Fibroblast of mammary gland (primary cell): ENCODE measurements around the gene IFT122.
"Not testable (repeated sequence)": the region's sequence is repeated elsewhere in the genome, so short reads cannot be mapped to it uniquely, and the experiment has no call there.

ENCODE experiments used
- DNase-seq: peaks from one replicate; pipeline ENCODE4 v3.0.0-alpha.2; 2010; ENCODE audit warnings: low read depth
- H3K4me3 ChIP-seq: 2 replicates; pipeline ENCODE4 v1.5.1; 2011; ENCODE audit warnings: low read depth, mild to moderate bottlenecking, low read length, moderate library complexity; ENCODE audit not compliant: control insufficient read depth
- TF ChIP-seq, protein P1 (sequence below): conservative IDR thresholded peaks from 2 replicates; pipeline ENCODE4 v1.5.1; 2011; ENCODE audit warnings: low read depth, low read length, inconsistent platforms; ENCODE audit not compliant: control insufficient read depth, insufficient read depth

IFT122 gene

DNA sequence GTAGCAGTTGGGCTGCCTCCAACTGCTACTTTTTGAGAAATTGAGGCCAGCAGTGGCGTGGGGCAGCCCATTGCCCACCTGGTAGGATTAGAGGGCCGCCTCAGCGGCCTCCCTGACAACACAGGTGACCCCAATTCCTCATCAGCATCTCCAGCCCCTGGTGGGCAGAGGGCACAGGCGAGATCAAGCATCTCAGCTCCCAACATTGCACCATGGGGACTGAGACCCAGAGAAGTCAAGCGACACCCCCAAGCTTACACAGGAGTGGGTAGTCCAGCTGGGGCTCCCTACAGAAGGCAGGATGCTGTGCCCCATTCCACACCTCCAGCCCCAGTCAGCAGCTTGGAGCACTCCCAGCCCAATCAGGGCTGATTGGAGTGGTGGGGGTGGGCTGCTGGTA is 102.7 kb downstream of the IFT122 start:
- DNase-seq: no peak
- TF ChIP-seq, protein P1, sequence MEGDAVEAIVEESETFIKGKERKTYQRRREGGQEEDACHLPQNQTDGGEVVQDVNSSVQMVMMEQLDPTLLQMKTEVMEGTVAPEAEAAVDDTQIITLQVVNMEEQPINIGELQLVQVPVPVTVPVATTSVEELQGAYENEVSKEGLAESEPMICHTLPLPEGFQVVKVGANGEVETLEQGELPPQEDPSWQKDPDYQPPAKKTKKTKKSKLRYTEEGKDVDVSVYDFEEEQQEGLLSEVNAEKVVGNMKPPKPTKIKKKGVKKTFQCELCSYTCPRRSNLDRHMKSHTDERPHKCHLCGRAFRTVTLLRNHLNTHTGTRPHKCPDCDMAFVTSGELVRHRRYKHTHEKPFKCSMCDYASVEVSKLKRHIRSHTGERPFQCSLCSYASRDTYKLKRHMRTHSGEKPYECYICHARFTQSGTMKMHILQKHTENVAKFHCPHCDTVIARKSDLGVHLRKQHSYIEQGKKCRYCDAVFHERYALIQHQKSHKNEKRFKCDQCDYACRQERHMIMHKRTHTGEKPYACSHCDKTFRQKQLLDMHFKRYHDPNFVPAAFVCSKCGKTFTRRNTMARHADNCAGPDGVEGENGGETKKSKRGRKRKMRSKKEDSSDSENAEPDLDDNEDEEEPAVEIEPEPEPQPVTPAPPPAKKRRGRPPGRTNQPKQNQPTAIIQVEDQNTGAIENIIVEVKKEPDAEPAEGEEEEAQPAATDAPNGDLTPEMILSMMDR: no peak
- H3K4me3 ChIP-seq: no peak overlapping the region

DNA sequence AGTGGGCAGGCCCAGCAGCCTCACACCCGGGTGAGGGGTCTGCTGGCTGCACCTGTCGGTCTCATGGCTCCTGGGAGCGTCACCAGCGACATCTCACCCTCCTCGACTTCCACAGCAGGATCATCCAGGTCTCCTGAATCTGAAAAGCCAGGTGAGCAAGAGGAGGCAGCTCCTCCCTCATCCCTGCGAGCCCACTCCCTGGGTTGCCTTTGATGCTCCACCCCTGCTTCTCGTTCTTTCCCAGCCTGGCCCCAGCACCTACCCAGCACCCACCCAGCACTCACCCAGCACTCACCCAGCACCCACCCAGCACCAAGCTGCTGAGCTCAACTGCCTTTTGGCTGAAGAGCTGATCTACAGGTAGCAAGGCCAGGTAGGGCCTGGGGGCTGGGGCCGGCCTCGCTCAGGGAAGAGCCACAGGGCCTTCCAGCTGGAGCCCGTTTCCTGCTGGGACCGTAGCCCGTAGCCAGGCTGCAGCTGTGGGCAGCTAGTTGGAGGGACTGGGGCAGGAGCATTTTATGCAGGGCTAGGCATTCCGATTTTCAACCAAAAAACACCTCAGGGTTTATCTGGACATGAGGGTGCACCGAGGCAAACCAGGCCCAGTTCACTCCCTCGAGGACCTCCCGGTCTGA is 103.2 kb downstream of the IFT122 start, which contains the start of gene H1-8:
Gene H1-8, plus strand, starts transcription at position 20 of the 635 bp plus-strand sequence. Its CDS starts 44 bp downstream, at position 64.
- TF ChIP-seq, protein P1: no peak
- H3K4me3 ChIP-seq: no peak within 1 kb of the TSS

DNA sequence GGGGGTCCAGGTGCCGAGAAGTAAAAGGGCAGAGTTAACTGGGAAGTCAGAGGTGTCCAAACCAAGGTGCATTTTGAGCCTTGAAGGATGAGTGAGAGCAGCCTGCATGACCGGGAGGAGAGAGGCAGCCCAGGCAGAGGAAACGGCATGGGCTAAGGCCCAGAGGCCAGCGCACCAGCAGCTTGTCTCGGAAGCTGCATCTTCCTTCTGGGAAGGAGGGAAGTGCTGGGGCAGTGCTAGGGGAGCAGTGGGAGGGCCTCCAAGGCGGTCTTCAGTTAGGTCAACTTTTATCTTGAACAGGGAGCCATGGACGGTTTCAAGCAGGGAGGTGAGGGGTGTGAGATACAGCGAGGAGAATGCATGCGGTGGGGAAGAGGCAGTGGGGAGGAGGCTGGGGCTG is 104.0 kb downstream of the IFT122 start:
- H3K4me3 ChIP-seq: no peak overlapping the region
- TF ChIP-seq, protein P1: no peak
- DNase-seq: no peak

More for the DNA sequence above, 103.2 kb downstream of the IFT122 start, which contains the start of gene H1-8:
- DNase-seq: no peak

DNA sequence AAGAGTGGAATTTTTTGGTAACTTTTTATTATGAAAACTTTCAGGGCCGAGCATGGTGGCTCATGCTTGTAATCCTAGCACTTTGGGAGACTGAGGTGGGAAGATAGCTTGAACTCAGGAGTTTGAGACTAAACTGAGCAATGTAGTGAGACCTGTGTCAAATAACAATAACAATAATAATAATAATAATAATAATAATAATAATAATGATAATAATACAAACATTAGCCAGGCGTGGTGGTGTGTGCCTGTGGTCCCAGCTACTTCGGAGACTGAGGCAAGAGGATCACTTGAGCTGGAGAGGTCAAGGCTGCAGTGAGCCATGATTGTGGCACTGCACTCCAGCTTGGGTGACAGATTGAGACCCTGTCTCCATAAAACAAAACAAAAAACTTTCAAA is 105.9 kb downstream of the IFT122 start:
- not testable (repeated sequence) for H3K4me3 ChIP-seq, DNase-seq

DNA sequence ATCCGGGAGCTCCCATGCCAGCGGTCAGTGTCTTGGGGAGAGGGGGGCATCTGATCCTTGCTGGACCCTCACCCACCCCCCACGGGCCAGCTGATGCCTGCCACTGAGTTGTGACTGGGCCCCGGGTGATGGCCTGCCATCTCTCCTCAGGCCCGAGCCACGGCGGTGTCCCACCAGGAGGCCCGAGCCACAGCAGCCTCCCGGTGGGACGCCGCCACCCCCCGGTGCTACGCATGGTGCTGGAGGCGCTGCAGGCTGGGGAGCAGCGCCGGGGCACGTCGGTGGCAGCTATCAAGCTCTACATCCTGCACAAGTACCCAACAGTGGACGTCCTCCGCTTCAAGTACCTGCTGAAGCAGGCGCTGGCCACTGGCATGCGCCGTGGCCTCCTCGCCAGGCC is 107.2 kb downstream of the IFT122 start:
- DNase-seq: no peak
- no peak overlapping the region for H3K4me3 ChIP-seq
- TF ChIP-seq, protein P1: no peak

DNA sequence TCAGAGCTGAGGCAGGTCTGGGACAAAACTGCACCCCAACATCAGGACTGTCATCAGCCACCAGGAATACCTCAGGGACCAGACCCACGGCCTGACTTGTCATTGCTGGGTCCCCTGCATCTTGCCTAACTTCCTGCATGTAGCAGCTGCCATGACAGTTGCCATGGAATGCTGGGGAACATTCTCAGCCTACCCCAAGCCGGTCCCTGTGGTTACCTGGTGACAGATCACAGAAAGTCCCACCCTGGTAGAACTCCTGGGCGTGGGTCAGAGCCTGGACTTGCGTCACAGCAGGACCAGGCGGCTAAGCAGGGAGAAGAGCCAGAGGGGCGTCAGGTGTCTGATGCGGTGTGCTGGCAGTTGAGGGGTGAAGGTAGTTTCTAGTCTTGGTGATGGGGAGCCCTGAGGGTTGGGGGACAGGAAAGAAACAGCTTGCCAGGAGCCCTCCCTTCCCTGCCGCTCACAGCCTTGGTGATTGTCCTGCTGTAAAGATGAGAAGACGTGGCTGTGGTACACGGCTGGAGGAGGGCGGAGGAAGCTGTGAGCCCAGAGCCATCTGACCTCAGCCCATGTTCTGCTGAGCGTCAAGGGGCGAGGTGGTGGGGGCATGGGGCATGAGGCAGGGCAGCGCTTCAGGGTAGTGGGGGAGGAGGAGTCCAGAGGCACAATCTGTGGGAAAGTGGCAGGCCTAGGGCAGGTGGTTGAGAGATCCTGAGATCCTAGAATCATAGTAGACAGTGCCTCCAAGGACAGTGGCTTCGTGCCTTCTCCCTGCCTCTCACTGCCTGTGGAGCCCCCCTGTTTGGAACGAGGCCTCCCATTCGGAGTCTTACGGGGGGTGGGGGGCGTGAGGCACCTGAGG is 108.3 kb downstream of the IFT122 start:
- TF ChIP-seq, protein P1: no peak
- H3K4me3 ChIP-seq: no peak overlapping the region
- no peak for DNase-seq

DNA sequence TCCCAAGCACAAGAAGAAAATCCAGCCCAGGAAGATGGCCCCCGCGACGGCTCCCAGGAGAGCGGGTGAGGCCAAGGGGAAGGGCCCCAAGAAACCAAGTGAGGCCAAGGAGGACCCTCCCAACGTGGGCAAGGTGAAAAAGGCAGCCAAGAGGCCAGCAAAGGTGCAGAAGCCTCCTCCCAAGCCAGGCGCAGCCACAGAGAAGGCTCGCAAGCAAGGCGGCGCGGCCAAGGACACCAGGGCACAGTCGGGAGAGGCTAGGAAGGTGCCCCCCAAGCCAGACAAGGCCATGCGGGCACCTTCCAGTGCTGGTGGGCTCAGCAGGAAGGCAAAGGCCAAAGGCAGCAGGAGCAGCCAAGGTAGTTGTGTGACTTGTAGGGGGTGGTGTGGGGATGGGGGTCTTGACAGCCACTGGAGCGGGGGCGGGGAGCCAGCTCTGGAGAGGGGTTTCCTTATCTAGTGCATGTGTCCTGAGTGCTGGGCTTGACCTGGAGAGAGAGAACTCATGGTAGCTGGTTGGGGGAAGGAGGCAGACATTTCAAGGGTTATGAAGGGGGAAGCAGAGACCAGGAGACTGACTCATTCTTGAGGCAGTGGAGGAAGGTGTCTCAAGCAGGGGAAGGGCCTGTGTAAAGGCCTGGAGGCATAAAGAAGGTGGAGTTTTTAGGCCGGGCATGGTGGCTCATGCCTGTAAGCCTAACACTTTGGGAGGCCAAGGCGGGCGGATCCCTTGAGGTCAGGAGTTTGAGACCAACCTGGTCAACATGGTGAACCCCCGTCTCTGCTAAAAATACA is 109.2 kb downstream of the IFT122 start:
- TF ChIP-seq, protein P1: no peak
- no peak for DNase-seq
- H3K4me3 ChIP-seq: no peak overlapping the region
